GM12878 (cell line): ENCODE measurements around the gene WDR91. TPM values are rescaled to one million over a fixed set of nuclear protein-coding genes. Genes with fewer than 3 reads are reported as not detected.

ENCODE experiments used
- BACH1 ChIP-seq: fragments of 450-650 bp; IDR thresholded peaks from 2 replicates; pipeline ENCODE4 v1.6.1; 2017; ENCODE audit warnings: mild to moderate bottlenecking, borderline replicate concordance
- CREB1 ChIP-seq: IDR thresholded peaks from 2 replicates; pipeline ENCODE4 v1.6.1; 2012; ENCODE audit warnings: low read depth, mild to moderate bottlenecking, inconsistent platforms
- GABPA ChIP-seq: IDR thresholded peaks from 2 replicates; pipeline ENCODE4 v1.6.1; 2014; ENCODE audit warnings: antibody characterized with exemption, low read depth, mild to moderate bottlenecking, inconsistent platforms
- NBN ChIP-seq: fragments of 450-650 bp; IDR thresholded peaks from 2 replicates; pipeline ENCODE4 v1.6.1; 2016
- POLR2AphosphoS5 ChIP-seq: IDR thresholded peaks from 2 replicates; pipeline ENCODE4 v1.6.1; 2011; ENCODE audit warnings: mild to moderate bottlenecking, low read length, inconsistent platforms
- RAD21 ChIP-seq: IDR thresholded peaks from 2 replicates; pipeline ENCODE4 v1.6.1; 2011; ENCODE audit warnings: mild to moderate bottlenecking, low read depth, low read length, moderate library complexity; ENCODE audit not compliant: insufficient read depth
- RB1 ChIP-seq: fragments of 450-650 bp; formaldehyde crosslinking; IDR thresholded peaks from 2 replicates; pipeline ENCODE4 v1.6.1; 2017; ENCODE audit warnings: mild to moderate bottlenecking, borderline replicate concordance
- REST ChIP-seq: IDR thresholded peaks from 2 replicates; pipeline ENCODE4 v1.6.1; 2012; ENCODE audit warnings: mild to moderate bottlenecking, low read depth, low read length
- SKIL ChIP-seq: fragments of 450-650 bp; IDR thresholded peaks from 2 replicates; pipeline ENCODE4 v1.6.1; 2017; ENCODE audit warnings: mild to moderate bottlenecking, low read depth, inconsistent platforms; ENCODE audit not compliant: poor library complexity, severe bottlenecking
- SMARCA5 ChIP-seq: fragments of 450-650 bp; IDR thresholded peaks from 2 replicates; pipeline ENCODE4 v1.6.1; 2017; ENCODE audit warnings: mild to moderate bottlenecking
- TAF1 ChIP-seq: IDR thresholded peaks from 2 replicates; pipeline ENCODE4 v1.6.1; 2011; ENCODE audit warnings: mild to moderate bottlenecking, low read depth, low read length, borderline replicate concordance
- ZNF24 ChIP-seq: fragments of 450-650 bp; IDR thresholded peaks from 2 replicates; pipeline ENCODE4 v1.6.1; 2017; ENCODE audit warnings: antibody characterized with exemption, mild to moderate bottlenecking
- ZNF687 ChIP-seq: fragments of 450-650 bp; IDR thresholded peaks from 2 replicates; pipeline ENCODE4 v1.6.1; 2017; ENCODE audit warnings: mild to moderate bottlenecking, moderate library complexity
- polyA plus RNA-seq, 11 experiments: library from polyadenylated mRNA; depleted of rRNA in 4 of 11; unstranded in 6 of 11; stranded (reverse) in 5 of 11; fragments of >200 nt; fragmentation: Nextera tagmentation in 4 of 11; fragmentation: Illumina TruSeq in 1 of 11; extraction: Ambion mirVana in 4 of 11; extraction: Trizol in 1 of 11; gene quantifications; 1 replicate in 1 of 11; 2 replicates in 10 of 11; pipeline versions ENCODE4 v1.2.1 to v1.2.3, GENCODE V29; 2011 to 2016; ENCODE audit warnings: inconsistent platforms in 2 of 11, missing spikeins in 2 of 11, low read depth in 1 of 11
- total RNA-seq, 4 experiments: library from RNA; depleted of rRNA in 3 of 4; stranded (reverse); fragments of >200 nt in 3 of 4; fragmentation: Illumina TruSeq in 1 of 4; extraction: Trizol in 1 of 4; gene quantifications; 2 replicates each; pipeline versions ENCODE4 v1.2.1 to v1.2.3, GENCODE V29; 2013 to 2021
- TF ChIP-seq, protein P1 (sequence below): IDR thresholded peaks from 2 replicates; pipeline ENCODE4 v1.6.1; 2012; ENCODE audit warnings: improper control_type of control experiment, low read depth, low read length; ENCODE audit not compliant: insufficient replicate concordance

Gene WDR91
- total and polyA plus RNA-seq, 10 of the 15 experiments (the other 5 are each of a cell fraction or from before 2014, with no cell fraction given): 7.6 to 83.3 (median 16.5) TPM

GRCh38 chr7:135169141-135169963 lies 42.0 kb downstream of the WDR91 start (continued):
- TF ChIP-seq, protein P1, sequence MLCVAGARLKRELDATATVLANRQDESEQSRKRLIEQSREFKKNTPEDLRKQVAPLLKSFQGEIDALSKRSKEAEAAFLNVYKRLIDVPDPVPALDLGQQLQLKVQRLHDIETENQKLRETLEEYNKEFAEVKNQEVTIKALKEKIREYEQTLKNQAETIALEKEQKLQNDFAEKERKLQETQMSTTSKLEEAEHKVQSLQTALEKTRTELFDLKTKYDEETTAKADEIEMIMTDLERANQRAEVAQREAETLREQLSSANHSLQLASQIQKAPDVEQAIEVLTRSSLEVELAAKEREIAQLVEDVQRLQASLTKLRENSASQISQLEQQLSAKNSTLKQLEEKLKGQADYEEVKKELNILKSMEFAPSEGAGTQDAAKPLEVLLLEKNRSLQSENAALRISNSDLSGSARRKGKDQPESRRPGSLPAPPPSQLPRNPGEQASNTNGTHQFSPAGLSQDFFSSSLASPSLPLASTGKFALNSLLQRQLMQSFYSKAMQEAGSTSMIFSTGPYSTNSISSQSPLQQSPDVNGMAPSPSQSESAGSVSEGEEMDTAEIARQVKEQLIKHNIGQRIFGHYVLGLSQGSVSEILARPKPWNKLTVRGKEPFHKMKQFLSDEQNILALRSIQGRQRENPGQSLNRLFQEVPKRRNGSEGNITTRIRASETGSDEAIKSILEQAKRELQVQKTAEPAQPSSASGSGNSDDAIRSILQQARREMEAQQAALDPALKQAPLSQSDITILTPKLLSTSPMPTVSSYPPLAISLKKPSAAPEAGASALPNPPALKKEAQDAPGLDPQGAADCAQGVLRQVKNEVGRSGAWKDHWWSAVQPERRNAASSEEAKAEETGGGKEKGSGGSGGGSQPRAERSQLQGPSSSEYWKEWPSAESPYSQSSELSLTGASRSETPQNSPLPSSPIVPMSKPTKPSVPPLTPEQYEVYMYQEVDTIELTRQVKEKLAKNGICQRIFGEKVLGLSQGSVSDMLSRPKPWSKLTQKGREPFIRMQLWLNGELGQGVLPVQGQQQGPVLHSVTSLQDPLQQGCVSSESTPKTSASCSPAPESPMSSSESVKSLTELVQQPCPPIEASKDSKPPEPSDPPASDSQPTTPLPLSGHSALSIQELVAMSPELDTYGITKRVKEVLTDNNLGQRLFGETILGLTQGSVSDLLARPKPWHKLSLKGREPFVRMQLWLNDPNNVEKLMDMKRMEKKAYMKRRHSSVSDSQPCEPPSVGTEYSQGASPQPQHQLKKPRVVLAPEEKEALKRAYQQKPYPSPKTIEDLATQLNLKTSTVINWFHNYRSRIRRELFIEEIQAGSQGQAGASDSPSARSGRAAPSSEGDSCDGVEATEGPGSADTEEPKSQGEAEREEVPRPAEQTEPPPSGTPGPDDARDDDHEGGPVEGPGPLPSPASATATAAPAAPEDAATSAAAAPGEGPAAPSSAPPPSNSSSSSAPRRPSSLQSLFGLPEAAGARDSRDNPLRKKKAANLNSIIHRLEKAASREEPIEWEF: no peak
- peak; percentile 41 for TF ChIP-seq TAF1
- peak; percentile 85 for TF ChIP-seq BACH1
- peak; percentile 23; the same call in 1 of the 2 replicates for TF ChIP-seq CREB1
- no peak for TF ChIP-seq REST
- peak; percentile 56 for TF ChIP-seq SKIL
- peak; percentile 75 for TF ChIP-seq POLR2AphosphoS5
- TF ChIP-seq NBN: peak; percentile 74
- no peak for TF ChIP-seq ZNF24
- TF ChIP-seq SMARCA5: peak; percentile 95
- TF ChIP-seq RAD21: peak; percentile 66
- peak; percentile 42; the same call in 1 of the 2 replicates for TF ChIP-seq RB1
- peak; percentile 93 for TF ChIP-seq ZNF687
- no peak for TF ChIP-seq GABPA
